ENCODE measurements around the gene MMGT1. TPM values are rescaled to one million over a fixed set of nuclear protein-coding genes. Genes with fewer than 3 reads are reported as not detected.
A peak's percentile ranks its signal among the peaks of the same experiment; 100 is the strongest.

The MMGT1 gene
- total RNA-seq, 1 donor from 2014 or later = 22.0 TPM

GRCh38 chrX:135988245-135988644 is 14.5 kb upstream of the MMGT1 start:
- no peak overlapping the region for H3K4me3 Mint-ChIP-seq (ENCODE audit: unreplicated experiment)

GRCh38 chrX:135985973-135986310 is 12.2 kb upstream of the MMGT1 start:
- H3K4me2 ChIP-seq (ENCODE audit: low read length) = peak overlapping the region; percentile 94
- Mint-ChIP-seq H3K9me3 (ENCODE audit: unreplicated experiment) (no peaks in the 10 kb centered on the region), H3K27ac (ENCODE audit: unreplicated experiment) (no peak overlapping the region), H3K27me3 (ENCODE audit: low read depth, unreplicated experiment) (no peaks in the 10 kb centered on the region), H3K4me3 (ENCODE audit: unreplicated experiment) (peak overlapping the region; percentile 91), H3K36me3 (ENCODE audit: low read depth, unreplicated experiment) (no peaks in the 10 kb centered on the region), H3K4me1 (ENCODE audit: low read depth, unreplicated experiment) (peaks cover 15% of the 10 kb centered on the region)
- H3K9ac ChIP-seq (ENCODE audit: low read length) = peak overlapping the region; percentile 86
- DNase-seq (ENCODE audit: low read depth) (no peak), FAIRE-seq (no peak)
- H2AFZ ChIP-seq (ENCODE audit: low read depth, low read length) = peak overlapping the region; percentile 75
- no peaks in the 10 kb centered on the region for H3K27me3 ChIP-seq (ENCODE audit: insufficient read depth, low read length)
- H3K36me3 ChIP-seq (ENCODE audit: insufficient read depth, low read length) = no peaks in the 10 kb centered on the region
- no peak overlapping the region for H3K27ac ChIP-seq (ENCODE audit: low read depth, low read length)
- no peaks in the 10 kb centered on the region for H3K4me1 ChIP-seq (ENCODE audit: insufficient read depth, low read length)
- TF ChIP-seq EZH2 (IDR thresholded peaks at IDR 0.05; ENCODE audit: insufficient read depth, low read length) (no peak), CTCF (IDR thresholded peaks at IDR 0.05; ENCODE audit: insufficient read depth, low read depth, low read length) (no peak)
- H3K9me3 ChIP-seq (ENCODE audit: insufficient read depth, low read depth, low read length) = no peaks in the 10 kb centered on the region
- H3K79me2 ChIP-seq (ENCODE audit: insufficient read depth, low read length) = peaks cover 12% of the 10 kb centered on the region
- peak overlapping the region; percentile 83 for H3K4me3 ChIP-seq (ENCODE audit: insufficient read depth, low read depth, low read length)
- H4K20me1 ChIP-seq (ENCODE audit: insufficient read depth, low read length) = no peaks in the 10 kb centered on the region

More at GRCh38 chrX:135988245-135988644, 14.5 kb upstream of the MMGT1 start:
- no peak overlapping the region for H3K27ac Mint-ChIP-seq (ENCODE audit: unreplicated experiment)
- no peak overlapping the region for H3K4me2 ChIP-seq (ENCODE audit: low read length)
- H3K27ac ChIP-seq (ENCODE audit: low read depth, low read length) = no peak overlapping the region
- TF ChIP-seq EZH2 (IDR thresholded peaks at IDR 0.05; ENCODE audit: insufficient read depth, low read length) (no peak), CTCF (IDR thresholded peaks at IDR 0.05; ENCODE audit: insufficient read depth, low read depth, low read length) (no peak)
- H3K9me3 Mint-ChIP-seq (ENCODE audit: unreplicated experiment) = no peaks in the 10 kb centered on the region
- H3K4me1 ChIP-seq (ENCODE audit: insufficient read depth, low read length) = no peaks in the 10 kb centered on the region
- no peaks in the 10 kb centered on the region for H3K27me3 Mint-ChIP-seq (ENCODE audit: low read depth, unreplicated experiment)
- no peak overlapping the region for H2AFZ ChIP-seq (ENCODE audit: low read depth, low read length)
- H3K36me3 ChIP-seq (ENCODE audit: insufficient read depth, low read length) = no peaks in the 10 kb centered on the region
- FAIRE-seq (no peak), DNase-seq (ENCODE audit: low read depth) (no peak)
- no peaks in the 10 kb centered on the region for H3K9me3 ChIP-seq (ENCODE audit: insufficient read depth, low read depth, low read length)
- H3K9ac ChIP-seq (ENCODE audit: low read length) = no peak overlapping the region
- H3K4me3 ChIP-seq (ENCODE audit: insufficient read depth, low read depth, low read length) = no peak overlapping the region
- peaks cover 16% of the 10 kb centered on the region for H3K79me2 ChIP-seq (ENCODE audit: insufficient read depth, low read length)
- no peaks in the 10 kb centered on the region for H3K36me3 Mint-ChIP-seq (ENCODE audit: low read depth, unreplicated experiment)
- H4K20me1 ChIP-seq (ENCODE audit: insufficient read depth, low read length) = no peaks in the 10 kb centered on the region
- H3K27me3 ChIP-seq (ENCODE audit: insufficient read depth, low read length) = no peaks in the 10 kb centered on the region
- peaks cover 8% of the 10 kb centered on the region for H3K4me1 Mint-ChIP-seq (ENCODE audit: low read depth, unreplicated experiment)

GRCh38 chrX:135985157-135985972 is 11.6 kb upstream of the MMGT1 start, which contains the start of gene SLC9A6:
TSS of gene SLC9A6 (plus strand) at chrX:135985435. CDS start at chrX:135985659, 224 bp downstream.
- no peak for DNase-seq (ENCODE audit: low read depth)
- H3K27me3 ChIP-seq (ENCODE audit: insufficient read depth, low read length) = no peaks in the 10 kb centered on the region
- TF ChIP-seq EZH2 (IDR thresholded peaks at IDR 0.05; ENCODE audit: insufficient read depth, low read length) (no peak), CTCF (IDR thresholded peaks at IDR 0.05; ENCODE audit: insufficient read depth, low read depth, low read length) (no peak)
- peaks cover 12% of the 10 kb centered on the region for H3K79me2 ChIP-seq (ENCODE audit: insufficient read depth, low read length)
- H3K27ac ChIP-seq (ENCODE audit: low read depth, low read length) = peak within 1 kb of the TSS; percentile 53
- H3K9me3 ChIP-seq (ENCODE audit: insufficient read depth, low read depth, low read length) = no peaks in the 10 kb centered on the region
- peak within 1 kb of the TSS; percentile 73 for H3K27ac Mint-ChIP-seq (ENCODE audit: unreplicated experiment)
- H3K4me2 ChIP-seq (ENCODE audit: low read length) = peak within 1 kb of the TSS; percentile 94
- no peaks in the 10 kb centered on the region for H3K27me3 Mint-ChIP-seq (ENCODE audit: low read depth, unreplicated experiment)
- H3K4me3 Mint-ChIP-seq (ENCODE audit: unreplicated experiment) = peak within 1 kb of the TSS; percentile 91
- H3K4me1 Mint-ChIP-seq (ENCODE audit: low read depth, unreplicated experiment) = peaks cover 15% of the 10 kb centered on the region
- H3K36me3 ChIP-seq (ENCODE audit: insufficient read depth, low read length) = no peaks in the 10 kb centered on the region
- no peaks in the 10 kb centered on the region for H3K9me3 Mint-ChIP-seq (ENCODE audit: unreplicated experiment)
- peak within 1 kb of the TSS; percentile 86 for H3K9ac ChIP-seq (ENCODE audit: low read length)
- H3K36me3 Mint-ChIP-seq (ENCODE audit: low read depth, unreplicated experiment) = no peaks in the 10 kb centered on the region
- H3K4me3 ChIP-seq (ENCODE audit: insufficient read depth, low read depth, low read length) = peak within 1 kb of the TSS; percentile 83
- no peaks in the 10 kb centered on the region for H4K20me1 ChIP-seq (ENCODE audit: insufficient read depth, low read length)
- no peak for FAIRE-seq
- H2AFZ ChIP-seq (ENCODE audit: low read depth, low read length) = peak within 1 kb of the TSS; percentile 88
- H3K4me1 ChIP-seq (ENCODE audit: insufficient read depth, low read length) = no peaks in the 10 kb centered on the region

Data from astrocyte (in vitro differentiated cells and primary cell).